HG03520 (cell line): ENCODE data around the gene TSPAN15.

ENCODE experiments used
- ATAC-seq: cut with Tn5 transposase; IDR thresholded peaks from one replicate; pipeline ENCODE4 v1.9.1; 2021; ENCODE audit warnings: mild to moderate bottlenecking, moderate library complexity; ENCODE audit not compliant: unreplicated experiment

The TSPAN15 gene

GRCh38 chr10:69499726-69500689 is 48.7 kb downstream of the TSPAN15 start:
- no peak for ATAC-seq

GRCh38 chr10:69500864-69501468 is 49.7 kb downstream of the TSPAN15 start:
- ATAC-seq, result no peak

GRCh38 chr10:69501657-69502056 is 50.4 kb downstream of the TSPAN15 start:
- ATAC-seq, result no peak

DNA sequence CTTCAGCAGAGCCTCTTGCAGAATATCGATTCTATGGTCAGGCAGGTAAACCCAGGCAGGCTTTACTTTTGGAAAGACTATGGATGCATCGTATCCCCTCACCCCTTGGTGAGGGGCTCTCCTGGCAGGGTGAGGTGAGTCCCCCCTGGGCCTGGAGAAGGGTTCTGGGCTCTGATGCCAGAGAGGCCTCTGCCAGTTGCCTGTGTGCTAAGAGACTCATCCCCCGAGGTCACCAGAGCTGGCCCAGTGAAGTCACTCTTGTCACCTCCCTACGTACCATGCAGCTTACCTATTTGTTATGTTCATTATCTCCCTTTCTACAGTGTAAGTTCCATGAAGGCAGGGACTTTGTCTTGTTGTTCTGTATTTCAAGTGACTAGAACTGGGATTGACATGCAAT is 51.3 kb downstream of the TSPAN15 start:
- ATAC-seq, result no peak

DNA sequence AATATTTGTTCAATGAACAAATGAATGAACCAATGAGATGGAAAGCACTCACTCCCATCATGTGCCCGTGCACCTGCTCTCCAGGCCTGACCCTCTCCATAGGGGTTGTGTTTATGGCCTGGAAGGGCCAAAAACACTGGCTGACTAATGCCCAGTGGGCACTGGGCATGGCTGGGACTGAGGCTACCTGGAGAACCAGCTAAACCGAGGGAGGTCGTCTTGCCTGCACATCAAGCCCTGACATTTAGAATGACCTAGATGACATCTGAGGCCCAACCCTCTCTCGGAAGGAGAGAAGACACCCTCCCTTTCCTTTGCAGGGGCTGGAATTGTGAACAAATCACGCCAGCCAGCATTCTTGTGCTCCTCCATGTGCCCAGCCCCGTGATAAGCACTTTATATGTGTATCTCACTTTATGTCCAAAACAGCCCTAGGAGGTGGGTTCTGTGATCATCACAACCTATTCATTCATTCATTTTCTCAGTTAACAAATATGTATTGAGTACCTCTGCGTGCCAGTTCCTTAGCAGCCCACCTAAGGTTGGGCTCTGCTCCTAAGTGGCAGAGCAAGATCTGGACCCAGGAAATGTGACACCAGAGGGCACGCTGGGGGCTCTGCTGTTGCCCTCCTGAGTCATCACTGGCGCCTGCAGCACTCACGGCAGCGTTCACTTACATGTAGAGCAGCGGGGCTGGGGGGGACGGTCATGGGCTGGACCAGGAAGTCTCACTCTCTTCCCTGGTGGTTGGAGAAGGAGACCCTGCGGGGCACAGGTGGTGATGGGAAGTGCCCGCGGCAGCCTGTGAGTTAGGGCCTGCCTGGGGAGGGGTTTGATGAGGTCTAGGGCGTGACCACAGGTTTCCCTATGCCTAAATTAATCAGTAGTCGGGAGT is 52.0 kb downstream of the TSPAN15 start:
- no peak for ATAC-seq

DNA sequence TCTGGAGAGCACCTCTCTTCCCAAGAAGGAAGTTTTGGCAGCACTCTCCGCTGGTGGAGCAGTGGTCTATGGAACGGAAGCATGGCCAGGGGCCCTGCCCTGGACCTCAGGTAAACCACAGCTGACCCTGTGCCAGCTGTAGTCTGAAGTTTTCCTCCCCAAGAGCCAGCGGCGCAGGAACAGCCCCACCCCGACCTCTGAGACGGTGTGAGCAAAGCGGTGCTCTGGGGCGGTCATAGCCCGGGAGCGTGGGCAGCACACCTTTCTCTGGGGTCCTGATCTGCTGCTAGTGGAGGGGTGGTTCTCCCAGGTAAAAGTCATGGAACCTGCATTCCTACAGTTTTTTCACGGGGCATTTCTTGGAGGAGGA is 52.6 kb downstream of the TSPAN15 start:
- ATAC-seq, result no peak

GRCh38 chr10:69504576-69505250 is 53.4 kb downstream of the TSPAN15 start:
- no peak for ATAC-seq

- no peak for ATAC-seq
Observed at GRCh38 chr10:69505636-69506318, 54.5 kb downstream of the TSPAN15 start.

DNA sequence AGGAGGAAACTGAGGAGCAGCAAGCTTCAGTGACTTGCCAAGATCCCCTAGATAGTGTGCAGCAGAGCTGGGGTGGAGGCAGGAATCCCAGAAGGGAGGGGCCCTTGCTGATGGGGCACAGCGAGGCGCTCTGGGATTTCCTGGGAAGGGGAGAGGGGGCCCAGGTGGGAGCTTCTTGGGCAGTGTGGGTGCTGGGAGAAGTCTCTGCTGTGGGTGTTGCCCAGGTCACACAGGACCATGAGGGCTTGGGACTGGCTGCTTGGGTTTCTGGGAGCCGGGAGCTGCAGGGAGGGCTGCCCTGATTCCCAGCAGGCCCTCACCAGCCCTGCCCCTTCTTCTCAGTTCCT is 55.2 kb downstream of the TSPAN15 start:
- no peak for ATAC-seq

GRCh38 chr10:69506834-69507713 is 55.8 kb downstream of the TSPAN15 start:
- ATAC-seq, result no peak

- no peak for ATAC-seq
Observed at GRCh38 chr10:69508738-69509340, 57.6 kb downstream of the TSPAN15 start.

GRCh38 chr10:69512901-69513300 is 61.6 kb downstream of the TSPAN15 start:
- ATAC-seq, result no peak

DNA sequence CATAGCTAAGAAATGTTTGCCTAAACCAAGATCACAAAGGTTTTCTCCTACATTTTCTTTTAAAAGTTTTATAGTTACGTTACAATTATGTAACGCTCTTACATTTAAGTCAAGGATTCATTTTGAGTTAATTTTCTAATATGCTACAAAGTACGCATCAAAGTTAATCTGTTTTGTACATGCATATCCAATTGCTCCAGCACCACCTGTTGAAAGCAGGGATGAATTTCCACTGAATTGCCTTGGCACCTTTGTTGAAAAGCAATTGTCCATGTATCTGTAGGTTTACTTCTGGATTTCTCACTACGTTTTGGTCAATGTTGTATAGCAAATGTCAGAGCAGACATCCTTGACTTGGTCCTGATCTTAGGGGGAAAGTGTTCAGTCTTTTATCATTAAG is 62.4 kb downstream of the TSPAN15 start:
- no peak for ATAC-seq

DNA sequence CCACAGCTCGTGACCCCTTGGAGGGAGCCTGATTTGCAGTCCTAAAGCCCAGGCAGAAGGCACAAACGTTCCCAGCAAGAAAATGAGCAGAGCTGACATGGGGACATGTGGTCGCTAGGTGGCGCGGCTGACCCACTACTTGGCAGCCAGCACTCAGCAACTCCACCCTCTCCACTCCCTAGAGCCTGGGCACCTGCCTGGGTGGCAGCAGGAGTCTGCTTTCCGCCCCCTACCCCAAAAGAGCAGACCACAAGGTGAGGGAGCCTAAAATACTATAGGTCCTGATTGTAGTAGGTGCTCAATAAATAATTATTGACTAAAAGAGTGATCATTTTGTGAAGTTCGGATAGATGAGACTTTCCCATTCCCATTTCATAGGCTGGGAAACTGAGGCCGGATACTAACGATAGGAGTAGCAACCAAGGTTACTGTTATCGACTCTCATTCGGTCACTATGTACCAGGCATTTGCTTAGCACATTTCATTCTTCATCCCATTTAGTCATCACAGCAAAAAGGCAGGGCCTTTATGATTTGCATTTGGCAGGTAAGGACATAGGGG is 64.5 kb downstream of the TSPAN15 start:
- ATAC-seq, result no peak

GRCh38 chr10:69516316-69516715 is 65.1 kb downstream of the TSPAN15 start:
- ATAC-seq, result no peak

GRCh38 chr10:69516796-69517195 is 65.5 kb downstream of the TSPAN15 start:
- ATAC-seq, result no peak

DNA sequence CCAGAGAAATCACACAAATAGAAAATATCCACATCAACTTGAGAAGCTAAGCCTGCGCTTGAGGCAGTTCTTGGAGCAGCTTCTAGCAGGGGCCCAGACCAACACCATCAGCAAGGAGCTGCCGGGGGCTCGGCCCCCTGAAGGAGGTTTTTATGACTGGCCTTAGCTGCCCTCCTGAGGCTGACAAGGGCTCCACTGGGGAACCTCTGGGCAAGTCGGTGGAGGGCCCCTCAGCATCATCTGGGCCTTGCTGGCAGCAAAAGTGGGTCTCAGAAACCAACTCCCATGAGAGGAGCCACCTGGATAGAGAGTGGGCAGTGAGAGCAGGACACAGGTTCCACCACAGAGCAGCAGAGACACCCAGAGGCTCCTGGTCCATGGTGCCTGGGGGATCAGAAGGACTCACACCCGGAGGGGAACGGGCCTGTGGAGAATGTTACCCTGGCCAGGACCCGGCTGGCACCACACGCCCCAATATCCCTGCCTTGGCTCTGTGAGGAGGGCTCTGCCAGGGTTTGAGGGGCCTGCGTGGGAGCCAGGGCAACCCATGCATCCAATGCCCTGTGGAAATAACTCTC is 66.1 kb downstream of the TSPAN15 start:
- ATAC-seq, result no peak

DNA sequence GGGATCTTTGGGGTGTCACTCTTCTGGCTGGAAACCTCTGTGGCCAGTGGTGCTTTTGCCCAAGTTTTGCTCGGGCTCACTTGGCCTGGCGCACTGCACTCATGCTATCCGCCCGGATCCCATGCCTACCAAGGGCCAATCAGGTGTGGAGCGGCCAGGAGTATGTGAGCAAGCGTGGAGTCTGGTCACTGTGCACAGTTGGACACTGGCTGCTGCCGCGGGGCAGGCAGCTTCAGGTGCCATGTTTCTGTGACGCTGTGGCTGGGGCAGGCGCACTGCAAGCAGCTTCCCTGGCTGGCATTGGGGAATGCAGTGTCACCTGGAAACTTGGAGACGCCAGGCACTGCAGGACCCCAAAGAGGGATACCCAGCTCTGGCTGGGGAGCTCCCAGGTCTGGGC is 76.7 kb downstream of the TSPAN15 start:
- no peak for ATAC-seq
